Right cardiac atrium (tissue), 5 donors: ENCODE data around the gene CFAP46. TPM values are rescaled to one million over a fixed set of nuclear protein-coding genes. Genes with fewer than 3 reads are reported as not detected.

Experiments
- ATAC-seq, 2 donors: fragments of 200-7000 bp; cut with Tn5 transposase; one replicate each; pipeline versions ENCODE4 v1.8.0 to v1.9.1; 2020; ENCODE audit warnings: moderate library complexity in 2 of 2, mild to moderate bottlenecking in 1 of 2
- DNase-seq, 3 donors: peaks; one replicate each; pipeline ENCODE4 v3.0.0-alpha.2; 2020
- H3K27ac ChIP-seq: one replicate; pipeline ENCODE4 v1.5.1; 2013; ENCODE audit warnings: mild to moderate bottlenecking, low read length, control low read depth, moderate library complexity
- H3K27me3 ChIP-seq: one replicate; pipeline ENCODE4 v1.6.1; 2013; ENCODE audit not compliant: control insufficient read depth, insufficient read depth
- H3K4me1 ChIP-seq: one replicate; pipeline ENCODE4 v1.6.1; 2013; ENCODE audit warnings: low read length; ENCODE audit not compliant: control insufficient read depth, insufficient read depth
- H3K4me3 ChIP-seq: one replicate; pipeline ENCODE4 v1.5.1; 2013; ENCODE audit warnings: low read length, control low read depth
- H3K9me3 ChIP-seq: one replicate; pipeline ENCODE4 v1.6.1; 2013; ENCODE audit warnings: low read length; ENCODE audit not compliant: control insufficient read depth
- WGBS: extraction: QIAGEN DNeasy Blood & Tissue Kit; methylation state at CpG from one replicate; pipeline ENCODE4 v1.1.7; 2013; 5-methylcytosine and 5-hydroxymethylcytosine counted together
- intact Hi-C, 4 donors: fragments of 100-400 bp; cut with DNase I; formaldehyde crosslinking; loops; one replicate each; pipeline versions ENCODE4 v1.11.0 to v1.14.0; 2022 to 2023
- polyA plus RNA-seq: library from polyadenylated mRNA; stranded (reverse); fragments of 200-250 nt; gene quantifications from one replicate; pipeline ENCODE4 v1.2.3, GENCODE V29; 2013
- total RNA-seq, 4 donors: library from RNA; stranded (reverse); fragmentation: NEBNext Ultra II Directional; extraction: Animal tissue kit (Norgen Biotek cat#: 25700); gene quantifications; one replicate each; pipeline ENCODE4 v1.2.1, GENCODE V29; 2021
- donor health status: healthy with polysubstance abuse.
- donor health status: DM: no; HTN: yes; CAD: no.
- donor health status: DM: no; HTN: no; CAD: no.
- donor health status: DM: no; HTN: yes; CAD: no; lungs with severe emphysema.
- donor health status: DM: yes; HTN: yes; CAD: no.

CFAP46 gene
- total and polyA plus RNA-seq, 5 donors: 1.00 to 1.8 (median 1.6) TPM

DNA sequence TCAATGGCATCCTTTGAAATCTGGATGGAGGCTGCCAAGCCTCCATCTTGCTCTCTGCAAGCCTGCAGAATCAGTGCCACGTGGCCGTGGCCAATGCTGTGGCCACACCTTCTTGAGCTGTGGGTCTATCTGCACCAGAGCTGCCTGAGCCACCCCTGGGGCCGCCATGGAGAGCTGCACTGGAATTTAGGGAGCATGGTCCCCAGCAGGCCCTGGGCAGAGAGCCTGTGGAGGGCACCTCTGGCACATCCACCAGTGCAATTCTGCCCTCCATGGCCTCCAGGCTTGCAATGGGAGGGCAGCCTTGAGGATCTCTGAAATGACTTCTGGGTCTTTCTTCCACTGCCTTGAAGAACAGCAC lies 100.8 kb downstream of the CFAP46 start:
- no peaks in the 10 kb centered on the region for H3K27me3 ChIP-seq
- no peak overlapping the region for H3K4me3 ChIP-seq
- H3K4me1 ChIP-seq: no peaks in the 10 kb centered on the region
- DNase-seq (no peak), ATAC-seq (no peak)
- no peaks in the 10 kb centered on the region for H3K9me3 ChIP-seq
- 51% methylated on average over 3 of the region's 3 CpGs for WGBS
- H3K27ac ChIP-seq: no peak overlapping the region
- intact Hi-C loops: no loop called here

DNA sequence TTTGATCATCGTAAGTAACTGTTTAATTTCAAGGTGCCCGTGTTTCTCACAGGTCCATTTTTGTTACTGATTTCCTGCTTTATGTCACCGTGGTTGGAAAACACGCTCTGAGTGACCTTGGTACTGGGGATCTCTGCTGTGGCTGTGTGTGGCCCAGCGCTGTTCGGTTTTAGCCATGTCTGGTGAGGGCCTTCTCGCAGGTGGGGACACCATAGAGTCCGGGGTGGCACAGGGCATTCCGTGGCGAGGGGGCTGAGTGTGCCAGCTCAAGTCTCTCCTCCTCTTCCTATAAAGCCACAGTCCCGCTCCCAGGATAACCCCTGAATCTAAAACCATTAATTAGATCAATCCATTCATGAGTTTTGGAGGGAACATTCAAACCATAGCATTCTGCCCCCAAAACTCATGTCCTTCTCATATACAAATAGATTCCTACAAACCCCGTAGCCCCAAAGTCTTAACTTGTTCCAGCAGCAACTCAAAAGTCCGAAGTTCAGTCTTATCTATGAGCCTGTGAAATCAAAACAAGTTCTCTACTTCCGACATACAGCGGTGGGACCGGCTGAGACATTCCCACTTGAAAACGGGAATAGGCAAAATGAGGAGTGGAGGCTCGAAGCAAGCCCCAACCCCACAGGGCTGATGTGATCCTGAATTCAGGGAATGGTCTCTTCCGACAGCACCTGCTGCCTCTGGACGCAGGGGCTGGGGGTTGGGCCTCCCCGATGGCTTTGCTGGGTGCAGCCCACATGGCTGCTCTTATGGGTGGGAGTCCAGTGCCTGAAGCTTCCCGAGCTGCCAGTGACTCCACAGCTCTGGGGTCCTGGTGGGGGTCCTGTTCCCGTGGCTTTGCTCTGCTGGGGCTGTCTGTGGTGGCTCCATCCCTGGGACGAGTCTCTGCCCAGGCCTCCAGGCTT lies 101.4 kb downstream of the CFAP46 start:
- Histone ChIP-seq H3K4me1 (no peaks in the 10 kb centered on the region), H3K27ac (no peak overlapping the region), H3K9me3 (no peaks in the 10 kb centered on the region), H3K4me3 (no peak overlapping the region), H3K27me3 (no peaks in the 10 kb centered on the region)
- no peak for ATAC-seq
- WGBS: 79% methylated on average over 24 of the region's 24 CpGs
- intact Hi-C loops: no loop called here
- DNase-seq: no peak

DNA sequence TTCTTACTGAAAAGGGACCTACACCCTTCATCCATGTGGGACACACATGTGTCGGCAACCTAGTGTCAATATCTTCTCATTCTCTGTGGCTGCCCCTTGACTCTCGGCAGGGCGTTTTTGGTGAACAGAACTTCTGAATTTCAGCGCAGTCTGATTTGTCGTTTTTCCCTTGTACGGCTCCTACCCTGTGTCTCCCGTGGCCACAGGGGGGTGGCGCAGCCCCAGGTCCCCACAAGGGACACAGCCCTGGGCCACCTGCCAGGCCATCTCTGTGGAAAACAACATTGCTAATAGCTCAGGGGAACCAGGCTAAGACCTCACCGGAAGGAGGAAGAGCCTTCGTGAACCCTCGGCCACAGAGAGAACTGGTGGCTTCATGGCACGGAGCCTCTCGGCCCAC lies 103.3 kb downstream of the CFAP46 start:
- DNase-seq (no peak), ATAC-seq (no peak)
- Histone ChIP-seq H3K27ac (no peak overlapping the region), H3K4me1 (no peaks in the 10 kb centered on the region), H3K9me3 (no peaks in the 10 kb centered on the region), H3K4me3 (no peak overlapping the region), H3K27me3 (no peaks in the 10 kb centered on the region)
- 82% methylated on average over 13 of the region's 13 CpGs for WGBS
- intact Hi-C loops: loop anchor here in 2 of 4 donors (5.0 to 10.0 kb wide), 2 partner anchors 184 to 283 kb away; no protein-coding TSS in a partner anchor

DNA sequence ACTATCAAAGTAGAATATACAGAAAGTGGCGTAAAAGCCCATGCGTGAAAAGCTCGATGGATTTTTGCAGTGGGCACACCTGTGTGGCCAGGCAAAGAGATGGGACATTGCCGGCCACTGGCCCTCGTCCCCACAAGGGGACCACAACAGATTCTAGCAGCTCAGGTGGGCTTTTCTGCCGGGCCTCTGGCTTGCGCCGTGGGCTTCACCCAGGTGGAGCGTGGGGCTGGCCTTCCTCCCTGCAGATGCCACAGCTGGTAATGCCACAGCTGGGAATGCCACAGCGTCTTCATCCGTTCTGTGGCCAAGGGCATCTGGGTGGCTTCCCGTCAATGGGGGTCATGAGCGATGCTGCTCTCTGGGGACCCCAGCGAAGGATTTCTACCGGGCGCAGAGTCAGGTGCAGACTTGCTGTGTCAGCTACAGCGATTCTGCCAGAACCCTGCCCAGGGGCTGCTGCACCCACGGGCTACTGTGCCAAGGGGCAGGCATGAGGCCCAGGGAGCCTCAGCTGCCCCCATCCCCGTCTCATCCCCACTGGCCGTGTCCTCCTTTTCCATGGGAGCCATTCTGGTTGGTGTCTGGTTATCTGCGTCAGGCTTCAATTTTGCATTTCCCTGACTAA lies 103.9 kb downstream of the CFAP46 start:
- intact Hi-C loops: loop anchor here in 2 of 4 donors (5.0 to 10.0 kb wide), 2 partner anchors 184 to 284 kb away; no protein-coding TSS in a partner anchor

DNA sequence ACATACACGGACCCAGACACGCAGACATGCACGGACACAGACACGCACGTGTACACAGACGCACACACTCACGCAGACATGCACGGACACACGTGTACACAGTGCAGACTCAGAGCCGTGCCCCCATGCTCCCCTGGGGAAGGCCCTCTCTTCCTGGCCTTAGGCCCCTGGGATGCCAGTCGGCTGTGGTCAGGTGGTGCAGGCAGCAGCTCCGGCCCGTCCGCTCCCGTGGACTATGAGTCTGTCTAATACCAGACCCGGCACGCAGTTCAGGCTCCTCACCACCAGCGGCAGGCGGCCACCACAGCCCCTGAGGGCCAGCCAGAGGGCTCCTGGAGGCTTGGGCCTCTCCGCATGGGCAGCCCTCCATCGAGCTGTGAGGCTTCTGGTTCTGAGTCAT lies 104.5 kb downstream of the CFAP46 start:
- DNase-seq: no peak
- Histone ChIP-seq H3K27ac (no peak overlapping the region), H3K4me3 (no peak overlapping the region), H3K9me3 (no peaks in the 10 kb centered on the region), H3K4me1 (no peaks in the 10 kb centered on the region), H3K27me3 (no peaks in the 10 kb centered on the region)
- 84% methylated on average over 21 of the region's 21 CpGs for WGBS
- intact Hi-C loops: loop anchor here in 2 of 4 donors (5.0 to 10.0 kb wide), 2 partner anchors 183 to 284 kb away; no protein-coding TSS in a partner anchor
- ATAC-seq: no peak

More for the DNA sequence above, 103.9 kb downstream of the CFAP46 start:
- no peak for DNase-seq
- ATAC-seq: no peak
- 85% methylated on average over 21 of the region's 21 CpGs for WGBS
- Histone ChIP-seq H3K27ac (no peak overlapping the region), H3K4me3 (no peak overlapping the region), H3K27me3 (no peaks in the 10 kb centered on the region), H3K4me1 (no peaks in the 10 kb centered on the region), H3K9me3 (no peaks in the 10 kb centered on the region)

DNA sequence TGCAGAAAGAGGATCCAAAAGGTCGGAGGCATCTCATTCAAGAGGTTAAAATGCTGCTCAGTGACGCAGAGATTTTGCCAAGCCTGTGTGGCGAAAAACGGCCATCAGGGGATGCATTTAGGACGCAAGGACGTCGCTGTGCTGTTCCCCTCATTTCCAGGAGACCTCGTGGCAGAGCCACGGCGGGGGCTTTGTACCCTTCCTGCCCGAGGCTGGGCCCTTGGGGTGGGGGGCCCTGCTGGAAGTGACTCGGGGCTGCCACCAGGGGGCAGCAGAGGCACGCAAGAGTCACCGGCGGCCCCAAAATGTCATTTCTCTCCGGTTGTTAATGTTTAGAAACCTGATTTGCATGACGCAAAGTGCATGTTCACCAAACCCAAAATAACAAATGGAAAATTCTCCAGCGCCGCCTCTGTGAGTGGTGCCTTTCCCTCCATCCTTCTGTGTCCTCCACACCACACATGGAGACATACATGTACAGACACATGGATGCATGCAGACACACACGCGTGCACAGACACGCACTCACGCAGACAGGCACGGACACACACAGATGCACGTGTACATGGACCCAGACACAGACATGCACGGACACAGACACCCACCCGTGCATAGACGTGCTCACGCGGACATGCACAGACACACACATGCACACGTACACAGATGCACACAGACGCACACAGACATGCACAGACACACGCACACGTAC lies 105.4 kb downstream of the CFAP46 start:
- WGBS: 41% methylated on average over 34 of the region's 34 CpGs
- H3K4me3 ChIP-seq: no peak overlapping the region
- H3K27me3 ChIP-seq: no peaks in the 10 kb centered on the region
- DNase-seq (no peak), ATAC-seq (peak; percentile 47 to 56)
- no peak overlapping the region for H3K27ac ChIP-seq
- no peaks in the 10 kb centered on the region for H3K9me3 ChIP-seq
- no peaks in the 10 kb centered on the region for H3K4me1 ChIP-seq
- intact Hi-C loops: loop anchor here in 2 of 4 donors (5.0 to 10.0 kb wide), 2 partner anchors 182 to 285 kb away; no protein-coding TSS in a partner anchor

DNA sequence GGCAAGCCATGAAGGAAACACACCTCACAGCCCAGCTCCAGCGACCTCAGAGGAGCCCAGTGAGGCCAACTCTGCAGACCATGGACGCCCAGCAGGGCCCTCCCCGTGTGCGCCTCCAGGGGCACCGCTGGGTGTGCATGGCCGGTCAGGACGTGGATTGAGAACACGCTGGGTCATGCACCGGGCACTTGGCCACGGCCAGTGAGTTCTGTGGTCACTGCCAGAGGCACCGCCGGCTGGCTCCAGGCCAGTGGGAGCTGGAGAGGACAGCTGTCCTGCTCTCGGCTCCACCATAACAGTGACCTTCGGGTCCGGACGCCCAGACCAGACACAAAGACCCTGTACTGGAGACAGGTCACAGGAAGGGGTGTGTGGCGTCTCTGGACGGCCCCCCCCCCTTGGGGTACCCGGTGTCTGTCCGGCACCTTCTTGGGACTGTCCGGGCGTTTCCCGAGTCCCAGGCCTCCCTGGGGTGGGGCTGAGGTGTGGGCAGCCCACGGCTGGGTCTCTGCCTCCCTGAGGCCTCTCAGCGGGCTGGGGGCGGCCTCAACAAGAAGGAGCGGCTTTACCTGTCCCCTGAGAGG lies 106.0 kb downstream of the CFAP46 start:
- peak; percentile 45 to 74 (median 71) for DNase-seq
- WGBS: 54% methylated on average over 27 of the region's 27 CpGs
- H3K9me3 ChIP-seq: no peaks in the 10 kb centered on the region
- ATAC-seq: peak; percentile 46 to 73
- H3K27me3 ChIP-seq: no peaks in the 10 kb centered on the region
- H3K27ac ChIP-seq: no peak overlapping the region
- intact Hi-C loops: loop anchor here in 2 of 4 donors (5.0 to 10.0 kb wide), 2 partner anchors 182 to 286 kb away; no protein-coding TSS in a partner anchor
- H3K4me1 ChIP-seq: no peaks in the 10 kb centered on the region
- no peak overlapping the region for H3K4me3 ChIP-seq

DNA sequence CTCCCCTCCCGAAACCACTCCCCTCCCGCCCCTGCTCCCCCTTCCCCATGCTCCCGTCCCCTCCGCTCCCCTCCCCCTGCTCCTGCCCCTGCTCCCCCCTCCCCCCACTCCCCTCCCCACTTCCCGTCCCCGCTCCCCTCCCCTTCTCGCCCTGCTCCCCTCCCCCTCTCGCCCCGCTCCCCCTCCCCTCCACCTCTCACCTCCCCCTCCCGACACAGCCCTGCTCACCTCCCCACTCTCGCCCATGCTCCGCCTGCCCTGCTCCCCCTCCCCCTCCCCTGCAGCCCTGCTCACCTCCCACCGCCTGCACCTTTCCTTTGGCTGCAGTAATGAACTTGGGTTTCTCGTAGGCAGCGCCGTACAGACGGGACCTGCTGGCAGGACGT lies 106.5 kb downstream of the CFAP46 start:
- 62% methylated on average over 18 of the region's 18 CpGs for WGBS
- H3K27me3 ChIP-seq: no peaks in the 10 kb centered on the region
- H3K9me3 ChIP-seq: no peaks in the 10 kb centered on the region
- DNase-seq (no peak), ATAC-seq (no peak)
- intact Hi-C loops: loop anchor here in 2 of 4 donors (5.0 to 10.0 kb wide), 2 partner anchors 181 to 286 kb away; no protein-coding TSS in a partner anchor
- no peak overlapping the region for H3K4me3 ChIP-seq
- H3K4me1 ChIP-seq: no peaks in the 10 kb centered on the region
- no peak overlapping the region for H3K27ac ChIP-seq

DNA sequence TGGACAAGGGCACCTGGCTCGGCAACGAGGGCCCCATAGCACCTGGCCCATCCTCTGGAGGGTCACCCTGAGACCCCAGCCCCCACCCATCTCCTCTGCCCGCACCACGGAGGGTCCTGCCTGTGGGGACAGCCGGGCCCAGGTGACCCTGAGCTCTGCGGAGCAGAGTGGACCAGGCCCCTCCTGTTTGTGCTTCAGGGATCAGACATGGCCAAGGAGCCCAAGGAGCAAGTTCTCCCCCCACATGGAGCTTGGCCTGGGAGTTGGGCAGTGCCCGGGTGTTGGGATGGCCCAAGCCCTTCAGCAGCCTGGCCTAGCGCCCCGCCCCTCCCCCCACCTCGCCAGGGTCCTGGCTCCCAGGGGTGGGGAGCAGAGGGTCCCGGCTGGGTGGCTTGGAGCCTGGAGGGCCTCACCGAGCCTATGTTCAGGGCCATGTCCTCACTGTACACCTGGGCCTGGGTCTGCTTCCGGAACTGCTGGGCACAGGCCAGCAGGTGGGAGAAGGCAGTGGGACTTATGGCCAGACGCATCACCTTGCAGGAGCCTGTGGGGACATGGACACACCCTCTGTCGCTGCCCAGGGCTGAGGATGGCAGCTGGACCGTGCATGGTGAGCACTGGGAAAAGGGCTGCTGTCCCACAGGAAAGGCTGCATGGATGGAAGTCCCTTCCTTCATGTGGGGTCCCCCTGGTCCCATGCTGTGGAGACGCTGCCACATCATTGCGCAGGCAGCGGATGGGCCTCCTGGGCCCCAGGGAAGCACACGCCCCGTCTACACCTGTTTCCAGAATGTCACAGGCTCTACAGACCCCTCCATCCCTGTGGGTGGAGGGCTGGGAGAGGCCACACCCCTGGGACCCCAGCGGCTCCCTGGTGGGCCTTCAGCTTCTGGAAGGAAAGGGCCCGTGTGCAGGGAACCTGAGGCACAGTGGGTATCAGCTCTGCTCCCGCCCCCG lies 107.2 kb downstream of the CFAP46 start:
- DNase-seq (no peak), ATAC-seq (peak; percentile 15)
- Histone ChIP-seq H3K4me1 (no peaks in the 10 kb centered on the region), H3K4me3 (no peak overlapping the region), H3K9me3 (no peaks in the 10 kb centered on the region), H3K27me3 (no peaks in the 10 kb centered on the region), H3K27ac (no peak overlapping the region)
- intact Hi-C loops: loop anchor here in 2 of 4 donors (5.0 to 10.0 kb wide), 2 partner anchors 180 to 287 kb away; no protein-coding TSS in a partner anchor
- 84% methylated on average over 25 of the region's 25 CpGs for WGBS
